SK-N-SH (cell line): ENCODE results near the gene C21orf91. TPM values are rescaled to one million over a fixed set of nuclear protein-coding genes. Genes with fewer than 3 reads are reported as not detected.

ENCODE experiments used
- CTCF ChIA-PET: fragments of 300-600, 350-600 bp; formaldehyde crosslinking; extraction: SDS; loops from one replicate; lab custom pipeline; 2021; lab: Yijun Ruan, JAX
- POLR2A ChIA-PET: fragments of 350-600 bp; sonication (Branson Sonifier 250); formaldehyde crosslinking; extraction: SDS; loops from one replicate; lab custom pipeline; 2020; ENCODE audit warnings: antibody characterized with exemption, inconsistent platforms; lab: Yijun Ruan, JAX
- DNase-seq: peaks from one replicate; pipeline ENCODE4 v3.0.0; 2012
- H2AFZ ChIP-seq: fragments of 200-600 bp; sonication (generic); 2 replicates; pipeline ENCODE4 v1.8.1; 2016; ENCODE audit warnings: antibody characterized with exemption, mild to moderate bottlenecking, low read depth
- H3F3A ChIP-seq: fragments of 200-600 bp; sonication (generic); replicated peaks from 2 replicates; pipeline ENCODE3; 2016; ENCODE audit warnings: antibody characterized with exemption, mild to moderate bottlenecking; ENCODE audit not compliant: insufficient read depth
- H3K27ac ChIP-seq, 2 experiments: fragments of 200-500 bp in 1 of 2; fragments of 200-600 bp in 1 of 2; sonication (Bioruptor generic) in 1 of 2; sonication (generic), shearing (Covaris generic) in 1 of 2; 2 replicates each; pipeline versions ENCODE4 v1.5.1 to v1.6.1; 2014 to 2016; ENCODE audit warnings: low read depth in 2 of 2, inconsistent platforms in 1 of 2, low read length in 1 of 2, mild to moderate bottlenecking in 1 of 2, mixed read lengths in 1 of 2
- H3K27me3 ChIP-seq: fragments of 200-600 bp; sonication (generic), shearing (Covaris generic); 2 replicates; pipeline ENCODE4 v1.6.1; 2016; ENCODE audit warnings: mixed run types; ENCODE audit not compliant: insufficient read depth
- H3K36me3 ChIP-seq, 2 experiments: fragments of 200-500 bp in 1 of 2; fragments of 200-600 bp in 1 of 2; sonication (Bioruptor generic) in 1 of 2; sonication (generic) in 1 of 2; replicated peaks in 1 of 2; 2 replicates each; pipeline versions ENCODE3 to v1.5.1; 2014 to 2016; ENCODE audit warnings: low read length in 1 of 2, mild to moderate bottlenecking in 1 of 2; ENCODE audit not compliant: insufficient read depth in 2 of 2, control insufficient read depth in 1 of 2
- H3K4me1 ChIP-seq, 2 experiments: fragments of 200-500 bp in 1 of 2; fragments of 200-600 bp in 1 of 2; sonication (Bioruptor generic) in 1 of 2; sonication (generic), shearing (Covaris generic) in 1 of 2; 2 replicates each; pipeline versions ENCODE4 v1.5.1 to v1.6.1; 2014 to 2016; ENCODE audit warnings: low read depth in 1 of 2, low read length in 1 of 2, mixed run types in 1 of 2; ENCODE audit not compliant: insufficient read depth in 2 of 2, control insufficient read depth in 1 of 2
- H3K4me2 ChIP-seq: fragments of 200-600 bp; sonication (generic), shearing (Covaris generic); 2 replicates; pipeline ENCODE4 v1.6.1; 2017; ENCODE audit warnings: mixed run types
- H3K4me3 ChIP-seq, 2 experiments: fragments of 200-500 bp in 1 of 2; fragments of 200-600 bp in 1 of 2; sonication (Bioruptor generic) in 1 of 2; sonication (generic), shearing (Covaris generic) in 1 of 2; 2 replicates each; pipeline versions ENCODE4 v1.5.1 to v1.8.1; 2014 to 2016; ENCODE audit warnings: low read depth in 2 of 2, inconsistent platforms in 1 of 2, low read length in 1 of 2, mild to moderate bottlenecking in 1 of 2, mixed read lengths in 1 of 2, moderate library complexity in 1 of 2
- H3K79me2 ChIP-seq: fragments of 200-600 bp; sonication (generic); 2 replicates; pipeline ENCODE4 v1.8.1; 2017; ENCODE audit warnings: mild to moderate bottlenecking; ENCODE audit not compliant: insufficient read depth
- H3K9ac ChIP-seq: fragments of 200-600 bp; sonication (generic); 2 replicates; pipeline ENCODE4 v1.6.1; 2017; ENCODE audit warnings: mixed run types
- H3K9me2 ChIP-seq: fragments of 200-600 bp; sonication (generic); 2 replicates; pipeline ENCODE4 v1.6.1; 2017; ENCODE audit warnings: mixed run types
- H3K9me3 ChIP-seq: fragments of 200-600 bp; sonication (generic); 2 replicates; pipeline ENCODE4 v1.6.1; 2017; ENCODE audit warnings: mixed run types, mild to moderate bottlenecking, moderate library complexity
- H4K20me1 ChIP-seq: fragments of 200-600 bp; sonication (generic); 2 replicates; pipeline ENCODE4 v1.6.1; 2017; ENCODE audit warnings: mild to moderate bottlenecking, mixed run types; ENCODE audit not compliant: insufficient read depth
- CTCF ChIP-seq: fragments of 200-600 bp; sonication (generic); IDR thresholded peaks from 2 replicates; pipeline ENCODE4 v1.6.1; 2017; ENCODE audit warnings: antibody characterized with exemption, mild to moderate bottlenecking, moderate library complexity
- ELF1 ChIP-seq: IDR thresholded peaks from 2 replicates; pipeline ENCODE4 v1.4.0; 2012
- FOXM1 ChIP-seq: IDR thresholded peaks from 2 replicates; pipeline ENCODE4 v1.4.0; 2012; ENCODE audit warnings: low read depth, mild to moderate bottlenecking
- GATA2 ChIP-seq: sonication (generic); formaldehyde crosslinking; IDR thresholded peaks from 2 replicates; pipeline ENCODE4 v1.5.0; 2020; ENCODE audit warnings: mild to moderate bottlenecking, missing genetic modification reagents
- JUND ChIP-seq: IDR thresholded peaks from 2 replicates; pipeline ENCODE4 v1.4.0; 2012
- MEF2A ChIP-seq: IDR thresholded peaks from 2 replicates; pipeline ENCODE4 v1.4.0; 2012; ENCODE audit warnings: low read depth, borderline replicate concordance
- NFIC ChIP-seq: IDR thresholded peaks from 2 replicates; pipeline ENCODE4 v1.4.0; 2012; ENCODE audit warnings: borderline replicate concordance
- NRF1 ChIP-seq: IDR thresholded peaks from 2 replicates; pipeline ENCODE4 v1.6.1; 2012; ENCODE audit warnings: low read depth, mild to moderate bottlenecking, low read length
- RAD21 ChIP-seq: IDR thresholded peaks from 2 replicates; pipeline ENCODE4 v1.6.1; 2012; ENCODE audit warnings: mild to moderate bottlenecking, low read length
- RFX5 ChIP-seq: IDR thresholded peaks from 2 replicates; pipeline ENCODE4 v1.6.1; 2012; ENCODE audit warnings: mild to moderate bottlenecking, improper control_type of control experiment, low read length
- RXRA ChIP-seq: IDR thresholded peaks from 2 replicates; pipeline ENCODE4 v1.4.0; 2012; ENCODE audit warnings: low read depth, mild to moderate bottlenecking, borderline replicate concordance
- TAF1 ChIP-seq: IDR thresholded peaks from 2 replicates; pipeline ENCODE4 v1.6.1; 2012; ENCODE audit warnings: low read depth, mild to moderate bottlenecking, low read length, moderate library complexity, borderline replicate concordance
- TEAD4 ChIP-seq: IDR thresholded peaks from 2 replicates; pipeline ENCODE4 v1.4.0; 2012; ENCODE audit warnings: mild to moderate bottlenecking, borderline replicate concordance; ENCODE audit not compliant: insufficient read depth
- USF2 ChIP-seq: fragments of 150-350 bp; IDR thresholded peaks from 2 replicates; pipeline ENCODE4 v1.6.1; 2017; ENCODE audit warnings: antibody characterized with exemption, low read length, low read depth, borderline replicate concordance
- YY1 ChIP-seq: IDR thresholded peaks from 2 replicates; pipeline ENCODE4 v1.4.0; 2012; ENCODE audit warnings: low read depth, mild to moderate bottlenecking
- WGBS: methylation state at CpG from one replicate; pipeline ENCODE4 v1.1.6; 2017; ENCODE audit warnings: low lambda C conversion rate; 5-methylcytosine and 5-hydroxymethylcytosine counted together
- polyA plus RNA-seq, 3 experiments: library from polyadenylated mRNA; depleted of rRNA; stranded (reverse); fragments of >200 nt; gene quantifications; 2 replicates each; pipeline ENCODE4 v1.2.3, GENCODE V29; 2012

C21orf91 gene
- polyA plus RNA-seq, 1 of the 3 experiments (the other 2 are of a cell fraction), result 2.2 TPM

- TF ChIP-seq NRF1 (no peak), USF2 (no peak), TEAD4 (no peak)
Measured at GRCh38 chr21:17783003-17783402, 36.2 kb downstream of the C21orf91 start (continued).

- Histone ChIP-seq H3F3A (no peaks in the 10 kb centered on the region), H3K36me3 (peaks cover 0 to 9% of the 10 kb centered on the region in 2 experiments), H3K9ac (no peak overlapping the region), H3K4me1 (no peaks in the 10 kb centered on the region), H3K9me3 (0 out of 2 replicates have a peak, but pooled peaks cover 3% of the 10 kb centered on the region), H2AFZ (no peak overlapping the region), H3K27ac (no peak overlapping the region), H4K20me1 (no peaks in the 10 kb centered on the region), H3K27me3 (no peaks in the 10 kb centered on the region), H3K4me3 (no peak overlapping the region)
- ChIA-PET POLR2A (interaction anchor here (0.8 kb wide), 1 partner anchor 23 kb away, joined by 3 read pairs; no protein-coding TSS in a partner anchor), CTCF (interaction anchor here (0.7 to 2.2 kb wide), 2 partner anchors 34 to 143 kb away, joined by 3 to 5 read pairs; no protein-coding TSS in a partner anchor)
- no peak for TF ChIP-seq RFX5
- no peak for TF ChIP-seq ELF1
- TF ChIP-seq, all 33 proteins: peak for 0
- WGBS, result 95% methylated on average over 1 of the region's 1 CpG
- Histone ChIP-seq H3K79me2 (no peaks in the 10 kb centered on the region), H3K4me2 (no peak overlapping the region), H3K9me2 (no peaks in the 10 kb centered on the region)
- DNase-seq, result no peak
Measured at GRCh38 chr21:17782051-17782450, 37.1 kb downstream of the C21orf91 start.

GRCh38 chr21:17781524-17781923 lies 37.6 kb downstream of the C21orf91 start:
- ChIA-PET CTCF (interaction anchor here (0.7 to 2.2 kb wide), 3 partner anchors 12 to 143 kb away, joined by 3 to 5 read pairs (median 3); no protein-coding TSS in a partner anchor), POLR2A (no interaction called here)
- Histone ChIP-seq H4K20me1 (no peaks in the 10 kb centered on the region), H3K9ac (no peak overlapping the region), H3K4me1 (no peaks in the 10 kb centered on the region), H3K27ac (no peak overlapping the region), H3K9me3 (0 out of 2 replicates have a peak, but pooled peaks cover 3% of the 10 kb centered on the region), H3K4me3 (no peak overlapping the region), H3K9me2 (no peaks in the 10 kb centered on the region), H3K36me3 (peaks cover 0 to 4% of the 10 kb centered on the region in 2 experiments), H2AFZ (no peak overlapping the region), H3K79me2 (no peaks in the 10 kb centered on the region), H3K4me2 (no peak overlapping the region), H3K27me3 (no peaks in the 10 kb centered on the region), H3F3A (no peaks in the 10 kb centered on the region)
- 88% methylated on average over 5 of the region's 5 CpGs for whole genome bisulfite sequencing
- DNase-seq, result no peak
- TF ChIP-seq RXRA, result no peak
- no peak for TF ChIP-seq YY1
- no peak for TF ChIP-seq TEAD4
- no peak for TF ChIP-seq FOXM1
- no peak for TF ChIP-seq CTCF
- no peak for TF ChIP-seq MEF2A
- no peak for TF ChIP-seq TAF1
- TF ChIP-seq JUND, result no peak
- no peak for TF ChIP-seq NFIC
- no peak for TF ChIP-seq ELF1
- TF ChIP-seq RAD21, result no peak
- no peak for TF ChIP-seq RFX5
- TF ChIP-seq GATA2 (CRISPR knock-in tag), result no peak
- TF ChIP-seq NRF1, result no peak
